HEK293 (cell line): Measurements from ENCODE around the gene FAM120B.

ENCODE experiments used
- CTCF ChIA-PET: fragments of 350-600 bp; formaldehyde crosslinking; extraction: SDS; loops from one replicate; lab custom pipeline; 2021; ENCODE audit warnings: antibody characterized with exemption; lab: Yijun Ruan, JAX
- POLR2A ChIA-PET: fragments of 300-600 bp; formaldehyde crosslinking; extraction: SDS; loops from one replicate; lab custom pipeline; 2020; ENCODE audit warnings: antibody characterized with exemption, inconsistent platforms; lab: Yijun Ruan, JAX
- H3K27ac ChIP-seq: fragments of 200-500 bp; sonication (Bioruptor generic); 2 replicates; pipeline ENCODE4 v1.5.1; 2014; ENCODE audit warnings: low read depth, low read length, control low read depth, inconsistent platforms; ENCODE audit errors: extremely low read depth
- H3K36me3 ChIP-seq, 2 experiments: fragments of 200-500 bp in 1 of 2; sonication (Bioruptor generic) in 1 of 2; 1 replicate in 1 of 2; 2 replicates in 1 of 2; pipeline ENCODE4 v1.5.1; 2014 to 2017; ENCODE audit warnings: inconsistent platforms in 2 of 2, low read length in 2 of 2; ENCODE audit not compliant: control insufficient read depth in 2 of 2, insufficient read depth in 1 of 2
- H3K4me1 ChIP-seq: fragments of 200-500 bp; sonication (Bioruptor generic); 2 replicates; pipeline ENCODE4 v1.5.1; 2014; ENCODE audit warnings: mild to moderate bottlenecking, low read length, inconsistent platforms; ENCODE audit not compliant: control insufficient read depth, insufficient read depth
- H3K4me3 ChIP-seq: 2 replicates; pipeline ENCODE4 v1.5.1; 2011; ENCODE audit warnings: low read depth, mild to moderate bottlenecking, control low read depth, low read length, moderate library complexity
- H3K9me3 ChIP-seq: fragments of 200-500 bp; sonication (Bioruptor generic); 2 replicates; pipeline ENCODE4 v1.5.1; 2014; ENCODE audit warnings: low read depth, low read length, inconsistent platforms; ENCODE audit not compliant: control insufficient read depth, insufficient read depth
- IKZF3 ChIP-seq: fragments of 450-650 bp; IDR thresholded peaks from 2 replicates; pipeline ENCODE4 v1.5.0; 2018; ENCODE audit warnings: missing biosample characterization, mild to moderate bottlenecking, missing genetic modification characterization, moderate library complexity
- SCRT2 ChIP-seq: fragments of 450-650 bp; formaldehyde crosslinking; IDR thresholded peaks from 2 replicates; pipeline ENCODE4 v1.5.1; 2016; ENCODE audit warnings: missing biosample characterization, missing genetic modification characterization
- SP7 ChIP-seq: fragments of 450-650 bp; formaldehyde crosslinking; IDR thresholded peaks from 2 replicates; pipeline ENCODE4 v1.5.1; 2016; ENCODE audit warnings: missing biosample characterization, missing genetic modification characterization
- ZFHX2 ChIP-seq: fragments of 450-650 bp; formaldehyde crosslinking; conservative IDR thresholded peaks from 2 replicates; pipeline ENCODE4 v1.5.1; 2016; ENCODE audit warnings: missing biosample characterization, missing genetic modification characterization
- ZNF10 ChIP-seq: fragments of 450-650 bp; formaldehyde crosslinking; IDR thresholded peaks from 2 replicates; pipeline ENCODE4 v1.5.1; 2017; ENCODE audit warnings: missing biosample characterization, missing genetic modification characterization
- ZNF112 ChIP-seq: fragments of 450-650 bp; formaldehyde crosslinking; IDR thresholded peaks from 2 replicates; pipeline ENCODE4 v1.5.0; 2017; ENCODE audit warnings: missing biosample characterization, missing genetic modification characterization
- ZNF23 ChIP-seq: fragments of 450-650 bp; formaldehyde crosslinking; IDR thresholded peaks from 2 replicates; pipeline ENCODE4 v1.5.1; 2016; ENCODE audit warnings: missing biosample characterization, missing genetic modification characterization, borderline replicate concordance
- ZNF341 ChIP-seq: fragments of 450-650 bp; formaldehyde crosslinking; IDR thresholded peaks from 2 replicates; pipeline ENCODE4; 2016; ENCODE audit warnings: low read depth, missing biosample characterization, missing genetic modification characterization
- ZNF585B ChIP-seq: fragments of 450-650 bp; formaldehyde crosslinking; IDR thresholded peaks from 2 replicates; pipeline ENCODE4 v1.5.1; 2016; ENCODE audit warnings: missing biosample characterization, missing genetic modification characterization
- ZNF660 ChIP-seq: fragments of 450-650 bp; IDR thresholded peaks from 2 replicates; pipeline ENCODE4 v1.5.1; 2018; ENCODE audit warnings: missing biosample characterization, mild to moderate bottlenecking, missing genetic modification characterization
- ZNF670 ChIP-seq: fragments of 450-650 bp; formaldehyde crosslinking; IDR thresholded peaks from 2 replicates; pipeline ENCODE4 v1.5.1; 2016; ENCODE audit warnings: missing biosample characterization, missing genetic modification characterization, low read depth
- ZNF677 ChIP-seq: fragments of 450-650 bp; IDR thresholded peaks from 2 replicates; pipeline ENCODE4 v1.5.0; 2018; ENCODE audit warnings: missing biosample characterization, mild to moderate bottlenecking, missing genetic modification characterization, moderate library complexity
- TF ChIP-seq, protein P1 (sequence below): sonication (generic); formaldehyde crosslinking; IDR thresholded peaks from 2 replicates; pipeline ENCODE4 v1.8.1; 2022; ENCODE audit warnings: mild to moderate bottlenecking, moderate library complexity, missing genetic modification reagents
- TF ChIP-seq, protein P2 (sequence below): fragments of 450-650 bp; formaldehyde crosslinking; IDR thresholded peaks from 2 replicates; pipeline ENCODE4 v1.5.1; 2016; ENCODE audit warnings: missing biosample characterization, missing genetic modification characterization, borderline replicate concordance
- TF ChIP-seq, protein P3 (sequence below): fragments of 450-650 bp; formaldehyde crosslinking; conservative IDR thresholded peaks from 2 replicates; pipeline ENCODE4 v1.5.1; 2016; ENCODE audit warnings: low read depth, missing biosample characterization, missing genetic modification characterization
- TF ChIP-seq, protein P4 (sequence below): fragments of 450-650 bp; formaldehyde crosslinking; IDR thresholded peaks from 2 replicates; pipeline ENCODE4 v1.5.1; 2016; ENCODE audit warnings: missing biosample characterization, missing genetic modification characterization
- TF ChIP-seq, protein P5 (sequence below): fragments of 450-650 bp; formaldehyde crosslinking; IDR thresholded peaks from 2 replicates; pipeline ENCODE4 v1.5.1; 2017; ENCODE audit warnings: missing biosample characterization, missing genetic modification characterization

The FAM120B gene

DNA sequence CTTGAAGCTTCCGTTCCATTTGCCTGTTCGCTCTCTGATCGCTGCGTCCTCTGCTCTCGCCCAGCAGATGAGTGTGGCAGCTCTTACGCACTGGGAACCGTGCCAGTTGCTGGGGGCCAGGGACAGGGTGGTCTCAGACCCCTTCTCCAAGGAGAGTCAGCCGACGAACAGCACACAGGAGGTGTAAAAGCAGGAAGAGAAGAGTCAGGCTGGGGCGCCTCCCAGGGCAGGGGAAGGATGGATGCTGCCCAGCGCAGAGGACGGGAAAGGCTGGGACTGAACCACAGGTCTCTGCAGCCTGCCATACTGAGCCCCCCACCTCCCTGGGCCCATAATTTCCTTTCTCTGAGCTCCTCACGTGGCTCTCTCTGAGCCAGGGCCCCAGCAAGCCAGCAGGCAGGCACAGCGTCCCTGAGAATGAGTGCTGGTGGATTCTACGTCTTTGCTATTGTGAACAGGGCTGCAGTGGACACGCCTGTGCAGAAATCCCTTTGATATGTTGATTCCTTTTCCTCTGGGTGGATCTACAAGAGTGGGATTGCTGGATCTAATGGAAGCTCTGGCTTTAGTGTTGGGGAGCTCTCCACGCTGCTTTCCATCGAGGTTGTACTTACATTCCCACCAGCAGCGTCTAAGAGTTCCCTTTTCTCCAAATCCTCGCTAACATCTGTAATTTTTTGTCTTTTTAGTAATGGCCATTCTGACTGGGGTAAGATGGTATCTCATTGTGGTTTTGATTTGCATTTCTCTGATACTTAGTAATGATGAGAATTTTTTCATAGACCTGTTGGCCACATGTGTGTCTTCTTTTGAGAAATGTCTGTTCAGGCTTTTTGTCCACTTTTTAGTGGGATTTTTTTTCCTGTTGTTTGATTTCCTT lies 142.4 kb downstream of the FAM120B start (continued):
- TF ChIP-seq, protein P1, sequence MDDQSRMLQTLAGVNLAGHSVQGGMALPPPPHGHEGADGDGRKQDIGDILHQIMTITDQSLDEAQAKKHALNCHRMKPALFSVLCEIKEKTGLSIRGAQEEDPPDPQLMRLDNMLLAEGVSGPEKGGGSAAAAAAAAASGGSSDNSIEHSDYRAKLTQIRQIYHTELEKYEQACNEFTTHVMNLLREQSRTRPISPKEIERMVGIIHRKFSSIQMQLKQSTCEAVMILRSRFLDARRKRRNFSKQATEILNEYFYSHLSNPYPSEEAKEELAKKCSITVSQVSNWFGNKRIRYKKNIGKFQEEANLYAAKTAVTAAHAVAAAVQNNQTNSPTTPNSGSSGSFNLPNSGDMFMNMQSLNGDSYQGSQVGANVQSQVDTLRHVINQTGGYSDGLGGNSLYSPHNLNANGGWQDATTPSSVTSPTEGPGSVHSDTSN: no peak
- TF ChIP-seq, protein P2, sequence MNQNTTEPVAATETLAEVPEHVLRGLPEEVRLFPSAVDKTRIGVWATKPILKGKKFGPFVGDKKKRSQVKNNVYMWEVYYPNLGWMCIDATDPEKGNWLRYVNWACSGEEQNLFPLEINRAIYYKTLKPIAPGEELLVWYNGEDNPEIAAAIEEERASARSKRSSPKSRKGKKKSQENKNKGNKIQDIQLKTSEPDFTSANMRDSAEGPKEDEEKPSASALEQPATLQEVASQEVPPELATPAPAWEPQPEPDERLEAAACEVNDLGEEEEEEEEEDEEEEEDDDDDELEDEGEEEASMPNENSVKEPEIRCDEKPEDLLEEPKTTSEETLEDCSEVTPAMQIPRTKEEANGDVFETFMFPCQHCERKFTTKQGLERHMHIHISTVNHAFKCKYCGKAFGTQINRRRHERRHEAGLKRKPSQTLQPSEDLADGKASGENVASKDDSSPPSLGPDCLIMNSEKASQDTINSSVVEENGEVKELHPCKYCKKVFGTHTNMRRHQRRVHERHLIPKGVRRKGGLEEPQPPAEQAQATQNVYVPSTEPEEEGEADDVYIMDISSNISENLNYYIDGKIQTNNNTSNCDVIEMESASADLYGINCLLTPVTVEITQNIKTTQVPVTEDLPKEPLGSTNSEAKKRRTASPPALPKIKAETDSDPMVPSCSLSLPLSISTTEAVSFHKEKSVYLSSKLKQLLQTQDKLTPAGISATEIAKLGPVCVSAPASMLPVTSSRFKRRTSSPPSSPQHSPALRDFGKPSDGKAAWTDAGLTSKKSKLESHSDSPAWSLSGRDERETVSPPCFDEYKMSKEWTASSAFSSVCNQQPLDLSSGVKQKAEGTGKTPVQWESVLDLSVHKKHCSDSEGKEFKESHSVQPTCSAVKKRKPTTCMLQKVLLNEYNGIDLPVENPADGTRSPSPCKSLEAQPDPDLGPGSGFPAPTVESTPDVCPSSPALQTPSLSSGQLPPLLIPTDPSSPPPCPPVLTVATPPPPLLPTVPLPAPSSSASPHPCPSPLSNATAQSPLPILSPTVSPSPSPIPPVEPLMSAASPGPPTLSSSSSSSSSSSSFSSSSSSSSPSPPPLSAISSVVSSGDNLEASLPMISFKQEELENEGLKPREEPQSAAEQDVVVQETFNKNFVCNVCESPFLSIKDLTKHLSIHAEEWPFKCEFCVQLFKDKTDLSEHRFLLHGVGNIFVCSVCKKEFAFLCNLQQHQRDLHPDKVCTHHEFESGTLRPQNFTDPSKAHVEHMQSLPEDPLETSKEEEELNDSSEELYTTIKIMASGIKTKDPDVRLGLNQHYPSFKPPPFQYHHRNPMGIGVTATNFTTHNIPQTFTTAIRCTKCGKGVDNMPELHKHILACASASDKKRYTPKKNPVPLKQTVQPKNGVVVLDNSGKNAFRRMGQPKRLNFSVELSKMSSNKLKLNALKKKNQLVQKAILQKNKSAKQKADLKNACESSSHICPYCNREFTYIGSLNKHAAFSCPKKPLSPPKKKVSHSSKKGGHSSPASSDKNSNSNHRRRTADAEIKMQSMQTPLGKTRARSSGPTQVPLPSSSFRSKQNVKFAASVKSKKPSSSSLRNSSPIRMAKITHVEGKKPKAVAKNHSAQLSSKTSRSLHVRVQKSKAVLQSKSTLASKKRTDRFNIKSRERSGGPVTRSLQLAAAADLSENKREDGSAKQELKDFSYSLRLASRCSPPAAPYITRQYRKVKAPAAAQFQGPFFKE (tag by site-specific recombination): no peak
- no peak for TF ChIP-seq ZNF677 (tag by site-specific recombination)
- TF ChIP-seq ZNF23 (tag by site-specific recombination): no peak
- TF ChIP-seq, protein P3, sequence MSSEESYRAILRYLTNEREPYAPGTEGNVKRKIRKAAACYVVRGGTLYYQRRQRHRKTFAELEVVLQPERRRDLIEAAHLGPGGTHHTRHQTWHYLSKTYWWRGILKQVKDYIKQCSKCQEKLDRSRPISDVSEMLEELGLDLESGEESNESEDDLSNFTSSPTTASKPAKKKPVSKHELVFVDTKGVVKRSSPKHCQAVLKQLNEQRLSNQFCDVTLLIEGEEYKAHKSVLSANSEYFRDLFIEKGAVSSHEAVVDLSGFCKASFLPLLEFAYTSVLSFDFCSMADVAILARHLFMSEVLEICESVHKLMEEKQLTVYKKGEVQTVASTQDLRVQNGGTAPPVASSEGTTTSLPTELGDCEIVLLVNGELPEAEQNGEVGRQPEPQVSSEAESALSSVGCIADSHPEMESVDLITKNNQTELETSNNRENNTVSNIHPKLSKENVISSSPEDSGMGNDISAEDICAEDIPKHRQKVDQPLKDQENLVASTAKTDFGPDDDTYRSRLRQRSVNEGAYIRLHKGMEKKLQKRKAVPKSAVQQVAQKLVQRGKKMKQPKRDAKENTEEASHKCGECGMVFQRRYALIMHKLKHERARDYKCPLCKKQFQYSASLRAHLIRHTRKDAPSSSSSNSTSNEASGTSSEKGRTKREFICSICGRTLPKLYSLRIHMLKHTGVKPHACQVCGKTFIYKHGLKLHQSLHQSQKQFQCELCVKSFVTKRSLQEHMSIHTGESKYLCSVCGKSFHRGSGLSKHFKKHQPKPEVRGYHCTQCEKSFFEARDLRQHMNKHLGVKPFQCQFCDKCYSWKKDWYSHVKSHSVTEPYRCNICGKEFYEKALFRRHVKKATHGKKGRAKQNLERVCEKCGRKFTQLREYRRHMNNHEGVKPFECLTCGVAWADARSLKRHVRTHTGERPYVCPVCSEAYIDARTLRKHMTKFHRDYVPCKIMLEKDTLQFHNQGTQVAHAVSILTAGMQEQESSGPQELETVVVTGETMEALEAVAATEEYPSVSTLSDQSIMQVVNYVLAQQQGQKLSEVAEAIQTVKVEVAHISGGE (tag by site-specific recombination): no peak
- no peak for TF ChIP-seq ZNF10 (tag by site-specific recombination)
- TF ChIP-seq SCRT2 (tag by site-specific recombination): no peak
- TF ChIP-seq ZNF585B (tag by site-specific recombination): no peak

DNA sequence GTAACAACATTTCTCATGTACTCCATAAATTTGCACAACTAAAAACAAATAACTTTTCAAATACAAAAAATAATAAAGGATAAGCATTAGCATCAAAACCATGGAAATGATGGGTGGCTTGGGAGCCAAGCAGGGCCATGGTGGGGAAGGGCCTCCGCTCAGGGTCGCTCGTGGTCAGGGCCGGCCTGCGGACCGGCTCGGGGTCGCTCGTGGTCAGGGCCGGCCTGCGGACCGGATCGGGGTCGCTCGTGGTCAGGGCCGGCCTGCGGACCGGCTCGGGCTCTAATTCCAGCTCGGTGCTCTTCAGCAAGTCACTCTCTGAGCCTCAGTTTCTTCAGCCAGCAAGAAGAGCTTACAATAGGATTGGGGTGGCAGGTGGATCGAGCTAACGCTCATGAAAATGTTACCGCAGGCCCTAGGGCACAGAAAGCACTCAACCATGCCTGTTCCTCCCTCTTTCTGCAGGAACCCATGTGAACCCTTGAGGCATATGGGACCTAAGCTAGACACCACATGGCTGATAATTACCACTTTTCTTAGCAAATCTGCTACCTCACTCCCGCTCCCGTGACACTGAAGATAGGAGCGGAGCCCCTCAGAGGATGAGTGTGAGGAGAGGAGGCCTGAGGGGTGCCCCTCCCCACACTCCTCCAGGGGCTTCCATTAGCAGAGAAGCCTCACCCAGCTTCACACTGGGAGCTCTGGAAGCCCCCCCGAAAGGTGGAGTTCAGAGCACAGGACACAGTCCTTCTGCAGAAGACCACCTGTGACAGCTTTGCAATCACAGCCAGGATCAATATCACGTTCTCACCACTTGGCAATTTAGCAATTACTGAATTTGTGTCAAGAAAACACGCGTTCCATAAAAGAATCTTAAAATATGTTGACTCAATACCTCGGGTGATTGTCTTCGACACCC lies 143.5 kb downstream of the FAM120B start:
- TF ChIP-seq, protein P4, sequence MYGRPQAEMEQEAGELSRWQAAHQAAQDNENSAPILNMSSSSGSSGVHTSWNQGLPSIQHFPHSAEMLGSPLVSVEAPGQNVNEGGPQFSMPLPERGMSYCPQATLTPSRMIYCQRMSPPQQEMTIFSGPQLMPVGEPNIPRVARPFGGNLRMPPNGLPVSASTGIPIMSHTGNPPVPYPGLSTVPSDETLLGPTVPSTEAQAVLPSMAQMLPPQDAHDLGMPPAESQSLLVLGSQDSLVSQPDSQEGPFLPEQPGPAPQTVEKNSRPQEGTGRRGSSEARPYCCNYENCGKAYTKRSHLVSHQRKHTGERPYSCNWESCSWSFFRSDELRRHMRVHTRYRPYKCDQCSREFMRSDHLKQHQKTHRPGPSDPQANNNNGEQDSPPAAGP: no peak
- TF ChIP-seq ZNF670 (no peak), SP7 (tag by site-specific recombination) (no peak), ZNF660 (no peak), ZNF112 (no peak), ZFHX2 (no peak), ZNF341 (no peak), IKZF3 (tag by site-specific recombination) (no peak)
- TF ChIP-seq, protein P5, sequence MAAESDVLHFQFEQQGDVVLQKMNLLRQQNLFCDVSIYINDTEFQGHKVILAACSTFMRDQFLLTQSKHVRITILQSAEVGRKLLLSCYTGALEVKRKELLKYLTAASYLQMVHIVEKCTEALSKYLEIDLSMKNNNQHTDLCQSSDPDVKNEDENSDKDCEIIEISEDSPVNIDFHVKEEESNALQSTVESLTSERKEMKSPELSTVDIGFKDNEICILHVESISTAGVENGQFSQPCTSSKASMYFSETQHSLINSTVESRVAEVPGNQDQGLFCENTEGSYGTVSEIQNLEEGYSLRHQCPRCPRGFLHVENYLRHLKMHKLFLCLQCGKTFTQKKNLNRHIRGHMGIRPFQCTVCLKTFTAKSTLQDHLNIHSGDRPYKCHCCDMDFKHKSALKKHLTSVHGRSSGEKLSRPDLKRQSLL (tag by site-specific recombination): no peak
- no peaks in the 10 kb centered on the region for H3K4me1 ChIP-seq
- ChIA-PET CTCF (interaction anchor here (1.4 kb wide), 1 partner anchor 11 kb away, joined by 3 read pairs; no protein-coding TSS in a partner anchor), POLR2A (no interaction called here)
- H3K27ac ChIP-seq: no peak overlapping the region
- H3K9me3 ChIP-seq: no peaks in the 10 kb centered on the region
- H3K4me3 ChIP-seq: no peak overlapping the region
- H3K36me3 ChIP-seq: no peaks in the 10 kb centered on the region
